Left lobe of liver (tissue), 2 donors: Measurements from ENCODE around the gene LOXL1. TPM values are rescaled to one million over a fixed set of nuclear protein-coding genes. Genes with fewer than 3 reads are reported as not detected.
"Not testable (repeated sequence)": the region's sequence is repeated elsewhere in the genome, so short reads cannot be mapped to it uniquely, and the experiment has no call there.

ENCODE experiments used
- ATAC-seq: fragments of 200-7000 bp; cut with Tn5 transposase; one replicate; pipeline ENCODE4 v1.9.1; 2020; ENCODE audit warnings: mild to moderate bottlenecking, moderate library complexity
- DNase-seq: peaks from one replicate; pipeline ENCODE4 v3.0.0-alpha.2; 2020; ENCODE audit warnings: low spot score
- total RNA-seq: library from RNA; stranded (reverse); gene quantifications from one replicate; pipeline ENCODE4 v1.2.1, GENCODE V29; 2021
- donor health status: DM: no; HTN: no; CAD: no; lungs with moderate emphysema.
- donor health status: DM: no; HTN: yes; CAD: no.

The LOXL1 gene
- total RNA-seq, 1 donor from 2014 or later: 0.75 TPM

- DNase-seq (no peak), ATAC-seq (no peak)
Observed at GRCh38 chr15:73936588-73937290, 10.5 kb downstream of the LOXL1 start.

GRCh38 chr15:73937296-73937695 lies 11.0 kb downstream of the LOXL1 start:
- ATAC-seq (no peak), DNase-seq (no peak)

GRCh38 chr15:73937726-73938125 lies 11.5 kb downstream of the LOXL1 start:
- no peak for DNase-seq
- no peak for ATAC-seq

- not testable (repeated sequence) for ATAC-seq, DNase-seq
Observed at GRCh38 chr15:73938516-73938915, 12.3 kb downstream of the LOXL1 start.

GRCh38 chr15:73939138-73939537 lies 12.9 kb downstream of the LOXL1 start:
- no peak for ATAC-seq
- DNase-seq: no peak

- peak; percentile 82 for ATAC-seq
- no peak for DNase-seq
Observed at GRCh38 chr15:73940061-73940981, 14.1 kb downstream of the LOXL1 start.

GRCh38 chr15:73941044-73941443 lies 14.8 kb downstream of the LOXL1 start:
- ATAC-seq: no peak
- DNase-seq: no peak

- DNase-seq (no peak), ATAC-seq (no peak)
Observed at GRCh38 chr15:73941449-73941848, 15.2 kb downstream of the LOXL1 start.

GRCh38 chr15:73941871-73942635 lies 15.8 kb downstream of the LOXL1 start:
- DNase-seq (no peak), ATAC-seq (no peak)

- DNase-seq (no peak), ATAC-seq (no peak)
Observed at GRCh38 chr15:73942751-73943270, 16.5 kb downstream of the LOXL1 start.

GRCh38 chr15:73944161-73945129 lies 18.2 kb downstream of the LOXL1 start:
- ATAC-seq (no peak), DNase-seq (no peak)

GRCh38 chr15:73945130-73945508 lies 18.9 kb downstream of the LOXL1 start:
- no peak for DNase-seq

GRCh38 chr15:73946046-73946721 lies 19.9 kb downstream of the LOXL1 start:
- DNase-seq (no peak), ATAC-seq (no peak)

More at GRCh38 chr15:73945130-73945508, 18.9 kb downstream of the LOXL1 start:
- ATAC-seq: no peak

- ATAC-seq (no peak), DNase-seq (no peak)
Observed at GRCh38 chr15:73946795-73947370, 20.6 kb downstream of the LOXL1 start.

GRCh38 chr15:73947651-73948050 lies 21.4 kb downstream of the LOXL1 start:
- DNase-seq (no peak), ATAC-seq (no peak)

GRCh38 chr15:73948396-73948795 lies 22.1 kb downstream of the LOXL1 start:
- DNase-seq (no peak), ATAC-seq (no peak)

GRCh38 chr15:73948982-73949381 lies 22.7 kb downstream of the LOXL1 start:
- no peak for ATAC-seq
- no peak for DNase-seq

GRCh38 chr15:73949496-73949895 lies 23.2 kb downstream of the LOXL1 start:
- ATAC-seq: no peak
- no peak for DNase-seq

- ATAC-seq (no peak), DNase-seq (no peak)
Observed at GRCh38 chr15:73950479-73950830, 24.2 kb downstream of the LOXL1 start.
